Measurements from ENCODE around the gene IL1R2. TPM values are rescaled to one million over a fixed set of nuclear protein-coding genes. Genes with fewer than 3 reads are reported as not detected.

Gene IL1R2
- total and polyA plus RNA-seq, 2 experiments from 2014 or later: not detected

GRCh38 chr2:101947374-101947773 is 44.4 kb upstream of the IL1R2 start:
- TF ChIP-seq CREB1 (CRISPR knock-in tag; IDR thresholded peaks at IDR 0.05; ENCODE audit: low read depth) (no peak), STAT1 (IDR thresholded peaks at IDR 0.05; ENCODE audit: unreplicated experiment) (no peak), EZH2phosphoT487 (IDR thresholded peaks at IDR 0.05; ENCODE audit: unreplicated experiment) (no peak), ZNF462 (CRISPR knock-in tag; IDR thresholded peaks at IDR 0.05) (no peak), EZH2 (IDR thresholded peaks at IDR 0.05; ENCODE audit: low read depth, unreplicated experiment) (no peak), ZNF114 (CRISPR knock-in tag; IDR thresholded peaks at IDR 0.05) (no peak), ETS1 (IDR thresholded peaks at IDR 0.05) (no peak), POLR2AphosphoS5 (IDR thresholded peaks at IDR 0.05; ENCODE audit: low read depth) (no peak)
- TF ChIP-seq, protein P1, sequence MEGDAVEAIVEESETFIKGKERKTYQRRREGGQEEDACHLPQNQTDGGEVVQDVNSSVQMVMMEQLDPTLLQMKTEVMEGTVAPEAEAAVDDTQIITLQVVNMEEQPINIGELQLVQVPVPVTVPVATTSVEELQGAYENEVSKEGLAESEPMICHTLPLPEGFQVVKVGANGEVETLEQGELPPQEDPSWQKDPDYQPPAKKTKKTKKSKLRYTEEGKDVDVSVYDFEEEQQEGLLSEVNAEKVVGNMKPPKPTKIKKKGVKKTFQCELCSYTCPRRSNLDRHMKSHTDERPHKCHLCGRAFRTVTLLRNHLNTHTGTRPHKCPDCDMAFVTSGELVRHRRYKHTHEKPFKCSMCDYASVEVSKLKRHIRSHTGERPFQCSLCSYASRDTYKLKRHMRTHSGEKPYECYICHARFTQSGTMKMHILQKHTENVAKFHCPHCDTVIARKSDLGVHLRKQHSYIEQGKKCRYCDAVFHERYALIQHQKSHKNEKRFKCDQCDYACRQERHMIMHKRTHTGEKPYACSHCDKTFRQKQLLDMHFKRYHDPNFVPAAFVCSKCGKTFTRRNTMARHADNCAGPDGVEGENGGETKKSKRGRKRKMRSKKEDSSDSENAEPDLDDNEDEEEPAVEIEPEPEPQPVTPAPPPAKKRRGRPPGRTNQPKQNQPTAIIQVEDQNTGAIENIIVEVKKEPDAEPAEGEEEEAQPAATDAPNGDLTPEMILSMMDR (conservative IDR thresholded peaks at IDR 0.05; ENCODE audit: low read depth in 2 of 2): no peak
- Mint-ChIP-seq H3K4me3 (no peak overlapping the region), H3K9me3 (peaks cover 9% of the 10 kb centered on the region), H3K27ac (no peak overlapping the region), H3K4me1 (no peaks in the 10 kb centered on the region), H3K36me3 (ENCODE audit: low read depth) (peaks cover 6% of the 10 kb centered on the region; the same call in 2 of the 3 replicates), H3K27me3 (ENCODE audit: insufficient read depth, low read depth, poor library complexity) (no peaks in the 10 kb centered on the region)
- Histone ChIP-seq H3K79me2 (replicated peaks; ENCODE audit: insufficient read depth) (no peaks in the 10 kb centered on the region), H3K4me2 (no peak overlapping the region), H4K20me1 (replicated peaks; ENCODE audit: insufficient read depth) (no peaks in the 10 kb centered on the region), H3K27me3 (ENCODE audit: insufficient read depth) (no peaks in the 10 kb centered on the region), H3K9me2 (ENCODE audit: insufficient read depth) (peaks cover 3% of the 10 kb centered on the region; the same call in 1 of the 2 replicates), H3K4me3 (no peak overlapping the region), H3K4me1 (ENCODE audit: insufficient read depth) (no peaks in the 10 kb centered on the region), H2AFZ (no peak overlapping the region), H3K27ac (ENCODE audit: low read depth) (no peak overlapping the region), H3K36me3 (ENCODE audit: insufficient read depth) (no peaks in the 10 kb centered on the region), H3F3A (replicated peaks; ENCODE audit: low read depth) (no peaks in the 10 kb centered on the region)
- ATAC-seq (no peak), DNase-seq (ENCODE audit: low spot score) (no peak)

All from GM23338 (cell line).